ENCODE data around the gene IL18RAP. TPM values are rescaled to one million over a fixed set of nuclear protein-coding genes. Genes with fewer than 3 reads are reported as not detected.

The IL18RAP gene
- total RNA-seq, 1 experiment from 2014 or later, result not detected

DNA sequence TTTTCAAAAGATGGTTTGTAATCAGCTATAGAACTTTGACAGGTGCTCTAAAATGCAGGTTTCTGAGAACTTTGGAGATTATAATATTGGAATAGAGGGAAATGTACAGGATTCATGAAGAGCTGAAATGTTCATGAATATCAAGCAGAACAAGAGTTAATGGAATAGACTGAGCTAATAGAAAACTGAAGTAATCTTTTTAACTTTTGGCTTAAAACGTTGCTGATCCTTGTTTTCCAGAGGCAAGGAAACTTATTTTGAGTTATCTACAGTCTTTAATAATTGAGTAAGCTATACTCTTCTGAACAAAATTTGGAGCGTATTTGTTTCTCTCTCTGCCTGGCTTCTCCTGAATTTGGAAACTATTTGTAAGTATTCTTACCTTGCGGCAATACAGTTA is 10.8 kb upstream of the IL18RAP start:
- DNase-seq, result no peak
- no peaks in the 10 kb centered on the region for H3K27me3 ChIP-seq
- no peak overlapping the region for H3K4me3 ChIP-seq
- no peaks in the 10 kb centered on the region for H3K36me3 ChIP-seq
- no peaks in the 10 kb centered on the region for H3K9me3 ChIP-seq

DNA sequence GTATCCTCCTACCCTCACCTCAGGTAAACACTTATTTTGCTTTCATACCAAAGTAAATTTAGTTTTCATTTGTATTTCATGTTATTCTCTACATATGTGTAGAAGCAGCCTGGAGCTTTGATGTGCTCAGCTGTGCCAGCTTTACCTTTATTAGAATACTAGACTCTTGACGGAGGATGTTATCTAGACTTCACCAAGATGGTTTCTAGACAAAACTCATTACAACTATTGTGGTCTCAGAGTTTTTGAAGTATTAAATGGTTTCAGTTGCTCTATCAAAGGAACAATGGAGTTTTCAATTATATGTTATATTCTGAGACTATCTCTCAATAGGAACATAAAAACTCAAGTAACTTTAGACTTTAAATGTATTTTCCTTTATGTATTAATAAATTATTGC is 5.0 kb upstream of the IL18RAP start:
- no peaks in the 10 kb centered on the region for H3K9me3 ChIP-seq
- no peaks in the 10 kb centered on the region; the same call in none of the 2 replicates for H3K27me3 ChIP-seq
- no peak for DNase-seq

DNA sequence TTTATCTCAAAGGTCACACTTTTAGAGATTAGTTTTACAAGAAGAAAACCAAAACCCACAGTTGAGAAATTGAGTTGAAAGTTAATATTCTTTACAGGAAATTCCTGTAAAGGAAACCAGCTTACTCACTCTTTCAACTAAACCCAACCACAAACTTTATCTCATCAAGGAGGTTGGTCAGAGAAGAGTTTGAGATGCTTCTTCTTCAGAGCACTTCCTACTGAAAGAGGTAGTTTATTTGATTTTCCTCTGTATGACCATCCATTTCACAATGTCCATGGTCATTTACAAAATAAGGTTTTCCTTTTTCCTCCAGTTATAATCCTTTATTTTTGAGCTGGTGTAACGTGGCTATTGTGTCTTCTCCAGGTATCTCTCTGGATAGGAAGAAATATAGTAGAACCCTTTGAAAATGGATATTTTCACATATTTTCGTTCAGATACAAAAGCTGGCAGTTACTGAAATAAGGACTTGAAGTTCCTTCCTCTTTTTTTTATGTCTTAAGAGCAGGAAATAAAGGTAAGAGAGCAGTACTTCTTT is 4.5 kb upstream of the IL18RAP start:
- Histone ChIP-seq H3K9me3 (no peaks in the 10 kb centered on the region), H3K36me3 (no peaks in the 10 kb centered on the region), H3K4me3 (no peak overlapping the region), H3K27me3 (no peaks in the 10 kb centered on the region; the same call in none of the 2 replicates)
- no peak for DNase-seq

More for the DNA sequence above, 5.0 kb upstream of the IL18RAP start:
- Histone ChIP-seq H3K36me3 (no peaks in the 10 kb centered on the region), H3K4me3 (no peak overlapping the region)

DNA sequence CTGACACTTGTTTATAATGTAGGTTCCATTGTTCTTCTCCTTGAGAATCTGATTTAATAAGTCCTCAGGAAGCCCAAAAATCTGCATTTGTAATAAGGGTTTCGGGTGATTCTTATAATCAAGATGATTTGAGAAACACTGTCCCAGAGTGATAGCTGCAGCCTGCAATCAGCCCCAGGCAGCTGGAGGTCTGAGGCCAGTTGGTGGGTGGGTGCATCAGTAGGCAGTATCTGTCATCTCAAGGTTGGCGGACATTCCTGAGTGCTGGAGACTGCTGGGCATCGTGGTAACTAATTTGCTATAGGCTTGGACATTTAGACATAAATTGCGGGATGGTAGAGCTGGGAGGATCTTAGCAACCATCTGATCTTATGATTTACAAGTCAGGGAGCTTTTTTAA is 2.7 kb upstream of the IL18RAP start:
- no peaks in the 10 kb centered on the region for H3K36me3 ChIP-seq
- no peaks in the 10 kb centered on the region for H3K9me3 ChIP-seq
- DNase-seq, result no peak
- no peaks in the 10 kb centered on the region; the same call in none of the 2 replicates for H3K27me3 ChIP-seq
- H3K4me3 ChIP-seq, result no peak overlapping the region

DNA sequence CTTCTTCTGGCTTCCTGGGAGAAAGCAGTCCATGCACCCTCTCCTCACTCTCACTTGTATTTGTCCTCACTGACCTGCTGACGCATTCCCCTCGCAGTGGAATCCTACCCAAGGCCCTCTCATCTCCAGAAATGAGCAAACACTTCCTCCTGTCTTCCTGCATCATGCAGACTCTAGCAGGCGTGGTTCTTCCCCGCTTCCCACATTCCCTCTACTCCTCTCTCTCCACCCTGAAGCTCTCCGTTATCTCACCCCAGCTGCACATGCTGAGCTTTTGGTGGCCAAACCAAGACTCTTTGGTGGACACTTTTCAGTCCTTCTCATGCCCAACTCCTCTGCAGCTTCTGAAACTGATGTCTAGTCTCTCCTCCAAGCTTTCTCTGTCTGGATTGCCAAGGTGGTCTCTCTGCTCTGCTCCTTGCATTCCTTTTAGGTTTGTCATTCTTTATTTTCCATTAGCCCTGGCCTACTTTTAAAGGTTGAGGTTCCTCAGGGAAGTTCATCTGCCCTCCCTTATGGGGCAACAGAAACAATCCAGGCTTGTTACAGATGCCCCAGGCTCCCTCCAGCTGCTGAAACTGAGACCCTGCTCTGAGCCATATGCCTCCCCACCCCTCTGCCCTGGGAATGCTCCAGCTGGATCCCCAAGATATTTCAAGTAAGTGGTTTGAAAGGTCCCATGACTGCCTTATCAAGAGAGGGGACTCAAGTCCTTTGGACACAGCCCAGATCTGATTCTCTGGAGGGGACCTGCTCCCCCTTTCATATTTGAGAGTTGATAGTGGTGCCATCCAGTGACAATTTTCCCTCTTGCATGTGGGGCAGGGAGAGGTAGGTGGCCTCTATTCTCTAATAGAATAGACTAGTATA is 835 bp upstream of the IL18RAP start:
- Histone ChIP-seq H3K4me3 (no peak overlapping the region), H3K36me3 (no peaks in the 10 kb centered on the region), H3K27me3 (no peaks in the 10 kb centered on the region; the same call in none of the 2 replicates), H3K9me3 (no peaks in the 10 kb centered on the region)
- DNase-seq, result no peak

DNA sequence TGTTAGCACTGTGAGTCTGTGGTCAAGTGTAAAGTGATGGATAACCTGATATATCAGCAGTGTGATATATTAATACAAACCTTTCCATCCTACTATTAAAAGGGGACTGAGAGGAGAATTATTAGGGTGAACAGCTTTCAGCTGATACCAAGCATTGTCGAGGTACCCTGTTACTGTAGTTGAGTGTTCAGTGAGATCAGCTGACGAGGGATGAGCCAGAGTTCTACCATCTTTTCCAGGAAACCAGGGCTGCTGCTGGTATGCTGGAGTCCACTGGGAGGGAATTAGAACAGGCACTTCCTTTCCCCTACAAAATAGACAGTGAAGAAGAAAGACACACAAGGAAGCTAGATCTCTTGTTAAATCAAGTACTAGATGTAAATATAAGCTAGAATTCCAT is 408 bp downstream of the IL18RAP start:
- H3K27me3 ChIP-seq, result no peaks in the 10 kb centered on the region; the same call in none of the 2 replicates
- no peaks in the 10 kb centered on the region for H3K9me3 ChIP-seq
- DNase-seq, result no peak
- no peak overlapping the region for H3K4me3 ChIP-seq
- no peaks in the 10 kb centered on the region for H3K36me3 ChIP-seq

DNA sequence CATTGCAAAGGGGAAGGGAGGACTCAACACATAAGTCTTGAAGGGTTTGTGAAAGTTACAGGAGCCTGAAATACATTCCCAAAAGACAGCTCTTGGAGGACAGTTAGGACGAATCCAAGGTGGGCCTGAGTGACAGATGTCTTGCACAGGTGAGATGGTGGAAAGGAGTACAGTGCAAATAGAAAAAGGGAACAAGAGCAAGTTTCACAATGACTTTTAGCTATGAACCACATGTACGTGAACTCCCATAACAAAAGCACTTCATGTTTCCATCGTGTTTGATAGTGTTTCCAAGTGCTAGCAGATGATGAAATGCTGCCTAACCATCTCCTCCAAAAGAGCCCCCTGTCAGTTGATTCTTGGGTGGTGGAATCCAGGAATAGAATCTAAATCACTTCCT is 1.8 kb downstream of the IL18RAP start:
- Histone ChIP-seq H3K36me3 (no peaks in the 10 kb centered on the region), H3K9me3 (no peaks in the 10 kb centered on the region), H3K4me3 (no peak overlapping the region), H3K27me3 (peaks cover 4% of the 10 kb centered on the region; the same call in 1 of the 2 replicates)
- DNase-seq, result no peak

DNA sequence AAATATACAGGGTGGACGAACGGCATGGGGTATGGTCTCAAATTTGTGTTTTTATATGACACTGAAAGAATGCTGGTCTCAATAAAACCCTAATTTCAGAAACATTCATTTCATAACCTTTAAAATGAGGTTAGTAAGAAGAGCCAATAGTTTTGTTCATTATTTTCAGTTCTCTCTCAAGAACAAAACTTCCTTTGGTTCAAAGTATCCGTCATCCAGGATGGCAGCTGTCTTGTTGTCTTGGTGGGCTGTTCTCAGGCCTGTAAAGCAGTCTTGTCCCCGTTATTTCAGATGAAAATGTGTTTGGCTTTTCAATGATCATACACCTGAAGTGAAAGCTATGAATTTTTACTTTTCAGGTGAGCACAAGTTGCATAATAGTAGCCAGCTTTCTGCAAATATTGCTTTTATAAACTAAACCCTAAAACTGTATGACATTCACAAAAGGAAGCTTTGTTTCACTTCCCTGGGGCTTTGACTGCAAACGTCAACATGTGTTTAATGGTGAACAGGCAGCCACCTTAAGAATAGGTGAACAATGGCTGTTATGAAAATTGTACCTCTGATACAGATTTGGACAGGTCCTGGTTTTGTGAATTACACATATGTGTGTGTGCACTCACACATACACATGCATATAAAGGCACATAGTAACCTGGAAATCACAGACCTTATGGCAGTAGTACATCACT is 2.6 kb downstream of the IL18RAP start:
- H3K36me3 ChIP-seq, result no peaks in the 10 kb centered on the region
- DNase-seq, result no peak
- H3K9me3 ChIP-seq, result no peaks in the 10 kb centered on the region
- no peak overlapping the region for H3K4me3 ChIP-seq
- peaks cover 6% of the 10 kb centered on the region for H3K27me3 ChIP-seq

DNA sequence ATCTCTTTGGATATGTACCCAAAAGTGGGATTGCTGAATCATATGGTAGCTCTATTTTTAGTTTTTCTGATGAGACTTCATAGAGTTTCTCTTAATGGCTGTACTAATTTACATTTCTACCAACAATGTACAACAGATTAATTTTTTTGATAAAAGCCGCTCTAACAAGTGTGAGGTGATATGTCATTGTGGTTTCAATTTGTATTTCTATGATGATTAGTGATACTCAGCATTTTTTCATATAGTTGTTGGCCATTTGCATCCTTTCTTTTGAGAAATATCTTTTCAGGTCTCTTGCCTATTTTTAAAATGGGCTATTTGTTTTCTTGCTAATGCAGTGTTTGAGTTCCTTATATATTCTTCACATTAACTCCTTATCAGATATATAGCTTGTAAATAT is 4.3 kb downstream of the IL18RAP start:
- Histone ChIP-seq H3K9me3 (no peaks in the 10 kb centered on the region), H3K36me3 (no peaks in the 10 kb centered on the region), H3K4me3 (no peak overlapping the region), H3K27me3 (peaks cover 8% of the 10 kb centered on the region)
- no peak for DNase-seq

DNA sequence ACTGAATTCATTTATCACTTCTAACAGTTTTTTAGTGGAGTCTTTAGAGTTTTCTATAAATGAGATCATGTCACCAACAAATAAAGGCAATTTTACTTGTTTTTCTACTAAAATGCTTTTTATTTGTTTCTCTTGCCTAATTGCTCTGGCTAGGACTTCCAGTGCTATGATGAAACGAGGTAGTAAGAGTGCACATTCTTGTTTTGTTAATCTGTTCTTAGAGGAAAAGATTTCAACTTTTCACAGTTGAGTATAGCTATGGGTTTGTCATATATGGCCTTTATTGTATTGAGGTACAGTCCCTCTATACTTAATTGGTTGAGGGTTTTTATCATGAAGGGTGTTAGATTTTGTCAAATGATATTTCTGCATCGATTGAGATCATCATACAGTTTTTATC is 5.6 kb downstream of the IL18RAP start:
- Histone ChIP-seq H3K36me3 (no peaks in the 10 kb centered on the region), H3K4me3 (no peak overlapping the region), H3K27me3 (peaks cover 8% of the 10 kb centered on the region), H3K9me3 (no peaks in the 10 kb centered on the region)
- no peak for DNase-seq

DNA sequence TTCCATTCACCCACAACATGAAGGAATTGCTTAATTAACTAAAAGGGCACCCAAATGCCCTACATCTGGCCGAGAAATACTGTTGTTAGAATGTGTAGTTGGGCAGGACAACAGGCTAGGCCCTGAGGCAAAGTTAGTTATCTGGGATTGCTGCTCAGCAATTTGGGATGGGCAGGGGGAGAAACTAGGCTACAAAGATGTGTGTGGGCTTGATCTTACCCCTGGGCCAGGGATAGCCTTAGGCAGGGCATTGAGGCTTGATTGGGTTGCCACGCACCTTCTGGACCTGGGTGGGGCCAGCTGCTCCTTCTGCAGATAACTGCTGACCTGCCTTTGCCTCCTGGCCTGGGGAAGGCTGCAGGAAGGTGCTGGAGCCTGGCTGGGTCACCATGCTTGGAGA is 9.4 kb downstream of the IL18RAP start:
- H3K9me3 ChIP-seq, result no peaks in the 10 kb centered on the region
- DNase-seq, result no peak
- H3K36me3 ChIP-seq, result no peaks in the 10 kb centered on the region
- H3K4me3 ChIP-seq, result no peak overlapping the region
- H3K27me3 ChIP-seq, result peaks cover 8% of the 10 kb centered on the region

DNA sequence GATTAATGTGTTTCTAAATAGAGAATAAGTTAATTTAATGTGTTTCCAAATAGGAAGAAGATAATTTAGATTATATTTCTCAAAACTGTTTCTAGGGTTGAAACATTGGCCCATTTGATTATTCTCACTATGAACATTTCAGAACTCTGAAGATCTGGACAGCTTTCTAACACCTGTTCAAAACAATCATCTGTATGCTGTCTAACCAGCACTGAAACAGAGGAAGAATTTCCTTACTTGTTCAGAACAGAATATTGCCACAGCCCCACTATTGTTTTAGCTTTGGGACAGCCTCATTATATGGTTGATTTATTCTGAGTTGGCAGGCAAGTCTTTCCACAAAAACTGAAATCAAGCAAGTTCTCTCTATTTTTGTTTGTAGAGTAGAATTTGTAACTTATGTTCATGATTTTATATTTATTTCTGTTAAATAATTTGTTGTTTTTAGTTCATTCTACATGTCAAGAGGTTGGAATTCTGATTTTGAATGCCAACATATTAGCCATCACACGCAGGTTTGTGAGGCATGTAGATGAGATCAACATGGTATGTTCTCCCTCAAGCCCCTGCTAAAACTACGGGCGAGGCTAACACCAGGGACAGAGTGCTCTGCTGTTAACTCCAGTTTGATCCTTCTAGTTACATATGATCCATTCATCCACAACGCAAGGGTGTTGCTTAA is 11.2 kb downstream of the IL18RAP start:
- Histone ChIP-seq H3K9me3 (no peaks in the 10 kb centered on the region), H3K27me3 (peaks cover 4% of the 10 kb centered on the region; the same call in 1 of the 2 replicates), H3K4me3 (no peak overlapping the region), H3K36me3 (no peaks in the 10 kb centered on the region)
- DNase-seq, result no peak

DNA sequence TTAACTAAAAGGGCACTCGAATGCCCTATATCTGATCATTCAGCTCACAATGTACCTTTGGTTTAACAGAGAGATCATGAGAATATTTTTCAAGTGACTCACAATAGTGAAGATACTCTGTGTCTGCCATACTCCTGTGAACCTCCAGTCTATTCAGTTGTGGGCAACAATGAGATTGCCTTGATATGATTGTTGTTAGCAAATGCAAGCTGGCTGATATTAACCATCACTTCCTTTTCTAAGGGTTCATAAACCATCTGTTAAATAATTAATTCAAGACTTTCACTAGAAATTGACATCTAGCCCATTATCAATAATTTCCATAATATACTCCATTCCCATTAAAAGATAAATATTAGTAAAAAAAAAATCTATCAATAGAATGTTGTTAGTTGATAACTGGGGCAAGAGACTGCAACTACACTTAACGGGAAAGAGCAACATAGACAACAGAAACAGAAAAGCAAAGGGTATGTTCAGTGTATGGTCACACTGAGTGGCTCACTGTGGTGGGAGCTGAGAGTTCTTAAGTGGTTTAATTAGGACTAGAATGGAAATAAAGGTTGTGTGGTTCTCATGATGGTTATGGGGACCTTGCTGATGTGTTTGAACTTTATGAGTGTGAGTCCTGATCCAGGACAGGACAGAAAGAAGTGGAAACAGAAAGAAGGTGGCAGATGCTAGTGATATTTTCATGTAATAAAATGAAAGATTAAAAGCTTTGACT is 11.9 kb downstream of the IL18RAP start:
- no peaks in the 10 kb centered on the region for H3K9me3 ChIP-seq
- no peak overlapping the region for H3K4me3 ChIP-seq
- peaks cover 4% of the 10 kb centered on the region; the same call in 1 of the 2 replicates for H3K27me3 ChIP-seq
- DNase-seq, result no peak
- H3K36me3 ChIP-seq, result no peaks in the 10 kb centered on the region

DNA sequence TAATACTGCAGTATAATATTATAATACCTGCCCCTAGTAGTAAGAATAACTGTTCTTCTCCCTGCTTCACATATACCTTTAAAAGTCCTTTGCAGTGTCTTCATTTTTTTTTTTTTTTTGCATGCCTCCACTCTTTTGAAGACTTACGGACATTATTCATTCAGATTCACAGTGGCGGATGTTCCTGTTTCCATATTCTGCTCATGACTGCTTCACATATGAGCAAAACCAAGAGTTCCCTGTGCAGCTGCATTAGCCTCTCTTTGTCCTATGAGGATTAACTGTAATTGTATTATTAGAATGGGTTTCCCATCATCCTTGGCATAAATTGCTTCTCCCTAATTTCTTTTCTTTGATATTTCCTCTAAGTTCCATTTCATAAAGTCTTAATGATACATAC is 12.8 kb downstream of the IL18RAP start:
- Histone ChIP-seq H3K9me3 (no peaks in the 10 kb centered on the region), H3K36me3 (no peaks in the 10 kb centered on the region), H3K4me3 (no peak overlapping the region), H3K27me3 (peaks cover 2% of the 10 kb centered on the region; the same call in 1 of the 2 replicates)
- DNase-seq, result no peak

DNA sequence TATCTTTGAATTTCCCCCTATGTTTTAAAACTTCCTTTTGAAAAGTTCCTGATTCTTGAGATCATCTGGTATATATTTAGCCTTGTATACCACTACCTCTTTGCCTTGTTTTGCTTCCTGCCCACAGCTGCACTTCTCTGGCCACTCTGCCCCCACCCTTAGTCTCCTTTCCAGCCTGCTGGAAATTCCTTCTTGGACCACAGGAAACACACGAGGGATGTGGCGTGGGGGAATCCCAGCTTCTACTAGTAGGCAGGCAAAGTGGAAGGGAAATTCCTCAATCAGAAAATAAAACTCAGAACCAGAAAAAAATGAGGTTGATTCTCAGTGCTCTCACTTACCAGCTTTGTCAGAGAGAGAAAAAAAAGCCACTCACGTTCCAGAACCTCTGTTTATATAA is 13.4 kb downstream of the IL18RAP start:
- Histone ChIP-seq H3K9me3 (no peaks in the 10 kb centered on the region), H3K4me3 (no peak overlapping the region), H3K36me3 (no peaks in the 10 kb centered on the region), H3K27me3 (no peaks in the 10 kb centered on the region)
- DNase-seq, result no peak

DNA sequence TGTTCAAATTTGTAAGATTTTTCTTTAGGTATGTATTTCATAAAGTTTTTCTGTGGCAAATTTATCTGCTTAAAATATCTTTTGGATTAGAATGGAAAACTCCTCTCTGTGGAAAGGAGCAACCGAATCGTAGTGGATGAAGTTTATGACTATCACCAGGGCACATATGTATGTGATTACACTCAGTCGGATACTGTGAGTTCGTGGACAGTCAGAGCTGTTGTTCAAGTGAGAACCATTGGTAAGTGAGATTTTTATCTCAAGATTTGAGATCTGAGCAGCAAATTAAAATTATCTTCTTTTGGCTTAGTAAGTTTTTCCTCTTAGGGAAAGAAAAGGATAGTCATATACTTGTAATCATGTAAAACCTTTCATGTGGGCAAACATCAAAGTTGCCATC is 14.2 kb downstream of the IL18RAP start:
- no peaks in the 10 kb centered on the region for H3K9me3 ChIP-seq
- H3K4me3 ChIP-seq, result no peak overlapping the region
- H3K27me3 ChIP-seq, result no peaks in the 10 kb centered on the region
- no peaks in the 10 kb centered on the region for H3K36me3 ChIP-seq
- no peak for DNase-seq
